Esophagus (tissue), 2 donors: Measurements from ENCODE around the gene PLEKHG4B. TPM values are rescaled to one million over a fixed set of nuclear protein-coding genes. Genes with fewer than 3 reads are reported as not detected.
"Not testable (repeated sequence)": the region's sequence is repeated elsewhere in the genome, so short reads cannot be mapped to it uniquely, and the experiment has no call there.

Experiments
- H3K27ac ChIP-seq, 2 donors: one replicate each; pipeline ENCODE4 v1.5.1; 2013; ENCODE audit warnings: low read depth in 2 of 2, mild to moderate bottlenecking in 2 of 2, inconsistent platforms in 1 of 2, low read length in 1 of 2, moderate library complexity in 1 of 2
- H3K27me3 ChIP-seq, 2 donors: one replicate each; pipeline ENCODE4 v1.6.1; 2013; ENCODE audit warnings: low read length in 2 of 2, control low read depth in 1 of 2, mild to moderate bottlenecking in 1 of 2; ENCODE audit not compliant: insufficient read depth in 2 of 2, control insufficient read depth in 1 of 2
- H3K36me3 ChIP-seq, 2 donors: one replicate each; pipeline ENCODE4 v1.6.1; 2013; ENCODE audit warnings: low read length in 1 of 2; ENCODE audit not compliant: control insufficient read depth in 2 of 2, insufficient read depth in 2 of 2
- H3K4me1 ChIP-seq, 2 donors: one replicate each; pipeline ENCODE4 v1.6.1; 2013; ENCODE audit warnings: low read length in 1 of 2; ENCODE audit not compliant: control insufficient read depth in 2 of 2, insufficient read depth in 2 of 2
- H3K4me3 ChIP-seq, 2 donors: one replicate each; pipeline ENCODE4 v1.5.1; 2013; ENCODE audit warnings: low read length in 2 of 2, mild to moderate bottlenecking in 2 of 2, low read depth in 1 of 2, moderate library complexity in 1 of 2
- H3K9me3 ChIP-seq, 2 donors: one replicate each; pipeline ENCODE4 v1.6.1; 2013; ENCODE audit warnings: mild to moderate bottlenecking in 2 of 2, low read depth in 1 of 2, low read length in 1 of 2, moderate library complexity in 1 of 2; ENCODE audit not compliant: control insufficient read depth in 2 of 2, insufficient read depth in 1 of 2
- WGBS, 2 donors: extraction: QIAGEN DNeasy Blood & Tissue Kit; methylation state at CpG; one replicate each; pipeline ENCODE4 v1.1.7; 2013; 5-methylcytosine and 5-hydroxymethylcytosine counted together
- polyA plus RNA-seq, 2 donors: library from polyadenylated mRNA; stranded (reverse); fragments of 200-250 nt; gene quantifications; one replicate each; pipeline ENCODE4 v1.2.3, GENCODE V29; 2013
- donor health status: healthy with polysubstance abuse.
- donor health status: Bipolar disorder and iron deficiency.

The PLEKHG4B gene
- polyA plus RNA-seq: under 1 TPM; 0.16 to 0.53 TPM

DNA sequence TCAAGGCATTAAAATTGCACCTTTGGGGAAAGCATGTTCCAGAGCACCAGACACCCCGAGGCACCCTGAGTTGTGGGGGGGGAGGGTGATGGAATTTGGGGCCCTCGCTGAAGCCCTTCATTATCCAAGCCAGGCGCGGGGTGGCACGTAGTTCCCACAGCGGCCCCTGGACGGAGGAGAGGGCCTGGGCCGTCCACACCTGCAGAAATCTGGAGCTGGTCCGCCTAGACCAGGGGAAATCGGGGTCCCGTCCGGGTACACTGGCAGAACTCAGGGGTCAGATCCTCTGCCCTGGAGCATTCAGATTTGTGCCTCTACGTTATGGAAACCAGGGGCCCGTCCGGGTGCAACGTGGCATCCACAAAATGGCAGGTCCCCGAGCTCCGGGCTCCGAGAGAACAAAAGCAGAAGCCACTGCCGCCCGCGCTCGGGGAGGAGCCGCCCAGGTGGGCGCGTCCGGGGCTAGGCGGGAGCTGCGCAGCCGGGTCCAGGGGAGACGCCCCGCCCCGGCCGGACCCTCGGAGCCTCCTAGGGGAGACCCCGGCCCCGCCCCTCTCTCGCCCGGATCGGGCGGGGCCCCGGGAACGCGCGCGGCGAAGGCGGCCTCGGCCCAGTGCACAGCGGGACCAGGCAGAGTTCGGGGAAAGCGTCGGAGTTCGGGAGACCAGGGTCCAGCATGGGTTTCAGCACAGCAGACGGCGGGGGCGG lies at the start of gene PLEKHG4B:
TSS of gene PLEKHG4B (plus strand) at position 613 of the 708 bp plus-strand sequence. CDS start at position 677, 64 bp downstream.
- H3K27ac ChIP-seq: no peak within 1 kb of the TSS
- H3K9me3 ChIP-seq: peaks cover 0 to 2% of the 10 kb centered on the region in 2 donors
- H3K27me3 ChIP-seq: peaks cover 4 to 5% of the 10 kb centered on the region in 2 donors
- WGBS, 2 donors: 7 to 15% methylated on average over 38 to 57 of the region's 57 CpGs
- no peaks in the 10 kb centered on the region for H3K36me3 ChIP-seq
- H3K4me1 ChIP-seq: peaks cover 0 to 2% of the 10 kb centered on the region in 2 donors
- peak within 1 kb of the TSS; percentile 16 to 42 for H3K4me3 ChIP-seq

DNA sequence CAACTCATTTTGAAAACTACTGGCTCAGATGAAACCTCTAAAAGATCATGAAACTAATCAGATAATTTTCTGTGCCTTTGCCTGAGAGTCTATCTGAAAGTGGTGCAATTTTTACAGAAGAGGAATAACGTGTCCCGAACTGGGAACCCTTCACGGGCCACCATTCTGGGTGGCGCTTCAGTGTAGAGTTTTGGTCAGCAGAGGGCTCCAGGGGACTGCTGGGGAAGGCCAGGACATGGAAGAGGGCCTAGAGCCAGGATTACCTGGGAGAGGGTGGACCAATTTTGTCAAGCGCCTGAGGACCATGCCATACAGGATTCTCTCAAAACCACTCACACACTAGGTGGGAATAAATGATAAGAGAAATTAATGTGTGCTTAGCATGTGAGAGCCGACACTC lies 49.7 kb upstream of the PLEKHG4B start:
- Histone ChIP-seq H3K9me3 (no peaks in the 10 kb centered on the region), H3K4me3 (no peak overlapping the region), H3K27me3 (peaks cover 0 to 3% of the 10 kb centered on the region in 2 donors), H3K4me1 (no peaks in the 10 kb centered on the region), H3K36me3 (no peaks in the 10 kb centered on the region), H3K27ac (no peak overlapping the region)
- WGBS, 2 donors: 26 to 28% methylated on average over 6 of the region's 6 CpGs

DNA sequence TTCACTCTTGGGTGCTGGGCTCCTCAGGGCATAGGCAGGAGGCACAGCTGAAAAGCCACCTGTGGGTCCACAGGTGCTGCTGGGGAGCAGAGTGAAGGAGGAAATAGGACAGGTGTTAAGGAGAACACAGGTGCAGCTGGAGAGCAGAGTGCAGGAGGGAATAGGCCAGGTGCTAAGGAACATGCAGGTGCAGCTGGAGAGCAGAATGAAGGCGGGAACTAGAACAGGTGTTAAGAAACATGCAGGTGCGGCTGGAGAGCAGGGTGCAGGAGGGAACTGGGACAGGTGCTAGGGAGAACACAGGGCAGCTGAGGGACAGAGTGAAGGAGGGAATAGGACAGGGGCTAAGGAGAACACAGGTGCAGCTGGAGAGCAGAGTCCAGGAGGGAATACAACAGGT lies 43.8 kb upstream of the PLEKHG4B start:
- Histone ChIP-seq H3K4me3 (no peak overlapping the region), H3K9me3 (peaks cover 0 to 2% of the 10 kb centered on the region in 2 donors), H3K27ac (no peak overlapping the region), H3K27me3 (peaks cover 0 to 7% of the 10 kb centered on the region in 2 donors), H3K36me3 (no peaks in the 10 kb centered on the region), H3K4me1 (peaks cover 0 to 4% of the 10 kb centered on the region in 2 donors)
- WGBS, 2 donors: 58 to 60% methylated on average over 2 of the region's 2 CpGs

DNA sequence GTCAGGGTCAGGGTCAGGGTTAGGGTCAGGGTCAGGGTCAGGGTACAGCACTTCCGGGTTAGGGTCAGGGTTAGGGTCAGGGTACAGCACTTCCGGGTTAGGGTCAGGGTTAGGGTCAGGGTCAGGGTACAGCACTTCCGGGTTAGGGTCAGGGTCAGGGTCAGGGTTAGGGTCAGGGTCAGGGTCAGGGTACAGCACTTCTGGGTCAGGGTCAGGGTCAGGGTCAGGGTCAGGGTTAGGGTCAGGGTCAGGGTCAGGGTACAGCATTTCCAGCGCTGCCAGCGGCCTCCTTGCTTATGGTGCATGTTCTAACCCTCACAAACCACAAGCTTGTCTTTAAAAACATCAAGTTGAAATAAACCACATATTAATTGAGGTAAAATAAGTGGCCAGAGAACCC lies 42.4 kb upstream of the PLEKHG4B start:
- peaks cover 2 to 12% of the 10 kb centered on the region in 2 donors for H3K27me3 ChIP-seq
- not testable (repeated sequence) for H3K4me3 ChIP-seq, H3K9me3 ChIP-seq, H3K36me3 ChIP-seq, H3K27ac ChIP-seq, H3K4me1 ChIP-seq
- WGBS, 2 donors: 86 to 96% methylated on average over 5 of the region's 5 CpGs

DNA sequence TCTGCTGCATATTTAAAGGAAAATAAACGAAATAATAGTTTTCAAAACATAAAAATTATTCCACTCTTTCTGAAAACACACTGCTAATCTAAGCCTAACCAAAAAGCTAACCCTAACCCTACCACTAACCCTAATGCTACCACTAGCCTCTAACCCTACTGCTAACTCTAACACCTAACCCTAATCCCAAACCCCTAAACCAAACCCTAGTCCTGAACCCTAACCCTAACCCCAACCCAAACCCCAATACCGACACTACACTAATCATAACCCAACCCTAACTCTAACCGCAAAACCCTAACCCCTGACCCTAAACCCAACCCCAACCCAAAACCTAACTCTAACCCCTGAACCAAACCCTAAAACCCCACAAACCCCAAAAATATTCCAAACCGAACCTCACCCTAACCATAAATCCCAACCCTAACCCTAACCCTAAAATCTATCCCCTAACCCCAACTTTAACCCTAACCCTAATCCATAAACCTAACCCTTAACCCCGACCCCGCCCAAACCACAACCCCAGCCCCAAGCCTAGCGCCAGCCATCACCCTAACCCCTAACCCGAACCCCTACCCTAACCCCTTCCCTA lies 41.9 kb upstream of the PLEKHG4B start:
- Histone ChIP-seq H3K9me3 (peaks cover 0 to 2% of the 10 kb centered on the region in 2 donors), H3K27ac (no peak overlapping the region), H3K4me3 (no peak overlapping the region), H3K27me3 (peaks cover 3 to 12% of the 10 kb centered on the region in 2 donors), H3K4me1 (peaks cover 3 to 4% of the 10 kb centered on the region in 2 donors), H3K36me3 (no peaks in the 10 kb centered on the region)
- 83 to 88% methylated on average over 8 of the region's 8 CpGs for WGBS, 2 donors

- H3K4me1 ChIP-seq: peaks cover 3 to 4% of the 10 kb centered on the region in 2 donors
- 74 to 79% methylated on average over 59 to 60 of the region's 60 CpGs for WGBS, 2 donors
- H3K27me3 ChIP-seq: peaks cover 3 to 12% of the 10 kb centered on the region in 2 donors
- no peaks in the 10 kb centered on the region for H3K36me3 ChIP-seq
- H3K27ac ChIP-seq: no peak overlapping the region
- no peak overlapping the region for H3K4me3 ChIP-seq
- peaks cover 0 to 2% of the 10 kb centered on the region in 2 donors for H3K9me3 ChIP-seq
Measured at GRCh38 chr5:50724-51499, 41.1 kb upstream of the PLEKHG4B start.

DNA sequence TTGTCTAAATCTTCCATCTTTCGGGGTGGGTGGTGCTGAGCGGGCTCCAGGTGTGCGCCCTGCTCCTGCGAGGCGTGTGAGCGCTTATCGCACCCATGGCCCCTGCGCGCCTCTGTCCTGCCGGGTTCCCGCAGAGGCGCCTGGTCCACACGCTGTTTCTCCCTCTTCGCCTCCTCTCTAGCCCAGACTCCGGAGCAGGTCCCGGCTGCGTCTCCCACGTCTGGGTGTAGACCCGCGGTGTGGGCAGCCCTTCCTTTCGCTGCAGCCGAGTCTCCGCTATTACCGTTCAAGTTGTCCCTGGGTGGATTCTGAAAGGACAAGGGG lies 40.5 kb upstream of the PLEKHG4B start:
- WGBS, 2 donors: 81 to 85% methylated on average over 24 of the region's 24 CpGs

DNA sequence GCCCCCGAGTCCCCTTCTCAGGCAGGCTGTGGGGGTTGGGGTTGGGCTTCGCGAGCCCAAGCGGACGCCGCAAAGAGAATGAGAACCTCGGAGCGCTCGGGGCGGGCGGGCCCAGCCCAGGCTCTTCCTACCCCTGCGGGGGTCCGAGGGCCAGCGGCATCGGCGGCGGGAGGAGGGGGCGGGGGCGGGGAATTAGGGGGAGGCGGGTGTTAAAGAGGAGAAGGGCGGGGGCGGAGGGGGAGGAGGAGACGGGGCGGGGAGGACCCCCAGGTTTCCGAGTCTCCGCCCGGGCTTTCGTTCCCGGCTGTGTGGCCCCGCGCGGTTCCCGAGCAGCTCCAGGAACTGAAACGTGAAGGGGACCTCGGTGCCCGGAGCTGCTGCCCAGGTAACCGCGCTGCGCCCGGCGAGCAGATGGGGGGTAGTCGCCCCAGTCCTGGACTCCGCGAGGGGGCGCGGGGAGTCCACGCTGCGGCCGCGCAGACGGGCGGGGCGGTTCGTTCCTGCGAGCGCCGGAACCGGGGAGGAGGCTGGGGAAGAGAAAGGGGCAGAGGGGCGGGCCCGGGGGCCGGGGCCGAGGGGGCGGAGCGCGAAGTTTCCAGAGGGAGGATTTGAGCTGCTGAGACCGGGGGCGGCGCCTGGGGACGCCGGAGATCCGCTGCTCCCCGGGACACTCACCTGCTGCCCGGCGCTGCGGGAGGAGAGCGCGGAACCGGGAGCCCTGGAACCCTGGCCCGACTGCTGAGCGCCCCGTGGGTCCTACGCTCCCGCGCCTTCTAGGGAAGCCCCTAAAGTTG lies 38.4 kb upstream of the PLEKHG4B start:
- Histone ChIP-seq H3K27ac (no peak overlapping the region), H3K9me3 (peaks cover 0 to 2% of the 10 kb centered on the region in 2 donors), H3K4me1 (peaks cover 3 to 4% of the 10 kb centered on the region in 2 donors), H3K4me3 (peak overlapping the region; percentile 31 to 49), H3K36me3 (no peaks in the 10 kb centered on the region), H3K27me3 (peaks cover 3 to 12% of the 10 kb centered on the region in 2 donors)
- 1% methylated on average over 29 to 84 of the region's 84 CpGs for WGBS, 2 donors

More for the DNA sequence above, 40.5 kb upstream of the PLEKHG4B start:
- Histone ChIP-seq H3K4me1 (peaks cover 3 to 4% of the 10 kb centered on the region in 2 donors), H3K9me3 (peaks cover 0 to 2% of the 10 kb centered on the region in 2 donors), H3K27ac (no peak overlapping the region), H3K4me3 (no peak overlapping the region), H3K27me3 (peaks cover 3 to 12% of the 10 kb centered on the region in 2 donors), H3K36me3 (no peaks in the 10 kb centered on the region)

DNA sequence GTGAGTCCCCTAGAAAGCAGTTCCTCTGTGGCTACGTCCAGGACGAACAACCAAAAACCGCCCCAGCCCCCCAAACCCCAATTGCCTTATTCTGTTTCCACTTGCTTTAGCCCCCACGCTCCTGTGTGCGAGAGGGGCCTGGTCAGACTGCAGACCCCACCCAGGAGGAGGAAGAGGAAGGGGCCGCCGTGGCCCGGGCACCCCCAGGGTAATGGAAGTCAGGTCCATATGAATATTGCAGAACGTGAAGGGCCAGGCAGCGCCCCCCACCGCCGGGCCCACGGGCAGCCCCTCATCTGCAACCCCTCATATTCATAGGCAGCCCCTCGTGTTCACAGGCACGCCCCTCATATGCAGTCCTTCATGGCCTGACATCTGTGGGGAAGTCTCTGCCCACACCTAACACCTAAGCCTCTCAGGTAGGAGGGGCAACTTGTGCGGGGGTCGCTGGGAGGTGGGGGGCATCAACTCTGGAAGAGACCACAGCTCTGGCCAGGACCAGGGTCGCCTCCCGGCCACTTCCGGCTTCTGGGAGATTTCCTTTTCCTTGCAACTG lies 37.7 kb upstream of the PLEKHG4B start:
- H3K36me3 ChIP-seq: no peaks in the 10 kb centered on the region
- peaks cover 3 to 4% of the 10 kb centered on the region in 2 donors for H3K4me1 ChIP-seq
- peaks cover 3 to 12% of the 10 kb centered on the region in 2 donors for H3K27me3 ChIP-seq
- H3K4me3 ChIP-seq: peak overlapping the region in 1 of 2 donors; percentile 49
- no peak overlapping the region for H3K27ac ChIP-seq
- peaks cover 0 to 2% of the 10 kb centered on the region in 2 donors for H3K9me3 ChIP-seq
- WGBS, 2 donors: 17 to 18% methylated on average over 18 to 20 of the region's 20 CpGs
